SJSA1 (cell line): Measurements from ENCODE around the gene ZSWIM1. TPM values are rescaled to one million over a fixed set of nuclear protein-coding genes. Genes with fewer than 3 reads are reported as not detected.
A peak's percentile ranks its signal among the peaks of the same experiment; 100 is the strongest.

Experiments
- DNase-seq, 2 experiments: peaks; one replicate each; pipeline ENCODE4 v3.0.0-alpha.2; 2015 to 2020; ENCODE audit warnings: low spot score in 2 of 2, low read depth in 1 of 2
- H3K27ac ChIP-seq: fragments of 250-450 bp; sonication (Bioruptor Pico); 2 replicates; pipeline ENCODE4 v1.5.1; 2020; ENCODE audit warnings: mild to moderate bottlenecking, moderate library complexity
- H3K27me3 ChIP-seq: fragments of 250-450 bp; sonication (Bioruptor Pico); replicated peaks from 2 replicates; pipeline ENCODE4 v1.5.1; 2020; ENCODE audit warnings: mild to moderate bottlenecking, moderate library complexity
- H3K36me3 ChIP-seq: fragments of 250-450 bp; sonication (Bioruptor Pico); 2 replicates; pipeline ENCODE4 v1.5.1; 2020; ENCODE audit warnings: mild to moderate bottlenecking
- H3K4me1 ChIP-seq: fragments of 250-450 bp; sonication (Bioruptor Pico); replicated peaks from 2 replicates; pipeline ENCODE4 v1.6.1; 2021; ENCODE audit warnings: mild to moderate bottlenecking
- H3K4me3 ChIP-seq: fragments of 250-450 bp; sonication (Bioruptor Pico); 2 replicates; pipeline ENCODE4 v1.5.1; 2020; ENCODE audit warnings: mild to moderate bottlenecking
- H3K9me3 ChIP-seq: fragments of 250-450 bp; sonication (Bioruptor Pico); replicated peaks from 2 replicates; pipeline ENCODE4 v1.5.1; 2020; ENCODE audit warnings: mild to moderate bottlenecking
- total RNA-seq: library from RNA; depleted of rRNA; stranded (reverse); fragments of >200 nt; shearing (Covaris generic); gene quantifications from 2 replicates; pipeline ENCODE4 v1.2.3, GENCODE V29; 2014; rRNA removed

The ZSWIM1 gene
- 3.9 and 11.7 TPM in 2 replicates for total RNA-seq

DNA sequence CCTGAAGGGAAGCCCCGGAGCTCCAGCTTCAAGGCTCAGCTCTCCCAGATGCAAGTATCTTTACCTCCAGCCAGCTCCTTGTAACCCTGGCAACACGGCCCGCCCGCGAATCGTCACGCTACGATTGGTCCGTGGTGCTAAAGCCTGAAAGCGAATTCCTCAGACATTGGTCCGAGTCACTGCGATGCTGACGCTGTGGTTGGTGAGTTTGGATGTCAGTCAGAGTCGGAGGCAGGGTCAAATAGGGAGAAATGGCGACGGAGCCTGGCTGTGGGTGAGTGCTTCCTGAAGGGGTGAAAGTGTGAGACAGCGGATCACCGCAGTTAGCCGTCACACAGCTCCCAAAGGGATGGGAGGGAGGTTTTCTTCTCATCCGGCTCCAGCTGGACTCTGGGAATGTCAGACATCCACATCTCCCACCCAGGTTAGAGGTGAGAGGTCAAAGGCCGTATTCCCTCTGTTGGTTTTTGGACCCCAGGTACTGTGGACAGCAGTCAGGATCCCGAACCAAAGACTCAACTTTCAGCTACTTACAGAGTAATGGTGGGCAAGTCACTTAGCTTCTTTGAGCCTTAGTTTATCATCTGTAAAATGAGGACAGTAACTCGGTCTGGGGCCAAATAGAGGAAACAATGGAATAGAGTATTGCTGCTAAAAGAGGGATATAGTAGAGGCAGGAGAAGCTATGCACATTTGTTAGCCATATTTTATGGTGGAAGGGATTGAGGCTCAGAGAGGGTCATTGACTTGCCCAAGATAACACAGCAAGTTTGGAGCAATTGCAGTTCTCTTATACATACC is at the start of gene ZSWIM1:
ZSWIM1 (plus strand) TSS at position 240 of the 801 bp plus-strand sequence. CDS start 1,366 bp downstream, outside the sequence.
- DNase-seq = peak; percentile 95 to 99
- Histone ChIP-seq H3K36me3 (peaks cover 47% of the 10 kb centered on the region), H3K4me3 (peak within 1 kb of the TSS; percentile 53), H3K9me3 (no peaks in the 10 kb centered on the region), H3K27ac (peak within 1 kb of the TSS; percentile 40), H3K27me3 (no peaks in the 10 kb centered on the region), H3K4me1 (peaks cover 10% of the 10 kb centered on the region)

DNA sequence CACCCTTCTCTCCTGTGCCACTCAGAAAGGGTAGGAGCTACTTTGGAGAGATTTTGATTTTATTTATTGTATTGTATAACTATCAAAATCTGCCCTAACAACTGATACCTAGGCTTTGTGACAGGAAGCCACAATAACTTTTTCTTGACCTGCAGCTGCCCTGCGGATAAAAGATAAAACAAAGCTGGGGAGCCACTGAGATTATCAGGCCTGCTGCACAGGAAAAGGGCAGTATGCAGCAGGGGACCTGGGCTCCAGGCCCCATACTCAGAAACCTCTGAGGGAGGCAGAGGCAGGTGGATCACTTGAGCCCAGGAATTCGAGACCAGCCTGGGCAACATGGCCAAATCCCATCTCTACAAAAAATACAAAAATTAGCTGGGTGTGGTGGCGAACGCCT is 48.4 kb upstream of the ZSWIM1 start:
- H3K9me3 ChIP-seq = no peaks in the 10 kb centered on the region
- peaks cover 17% of the 10 kb centered on the region for H3K36me3 ChIP-seq
- H3K4me3 ChIP-seq = no peak overlapping the region
- H3K27ac ChIP-seq = no peak overlapping the region
- no peaks in the 10 kb centered on the region for H3K27me3 ChIP-seq
- DNase-seq = no peak
- peaks cover 26% of the 10 kb centered on the region for H3K4me1 ChIP-seq

DNA sequence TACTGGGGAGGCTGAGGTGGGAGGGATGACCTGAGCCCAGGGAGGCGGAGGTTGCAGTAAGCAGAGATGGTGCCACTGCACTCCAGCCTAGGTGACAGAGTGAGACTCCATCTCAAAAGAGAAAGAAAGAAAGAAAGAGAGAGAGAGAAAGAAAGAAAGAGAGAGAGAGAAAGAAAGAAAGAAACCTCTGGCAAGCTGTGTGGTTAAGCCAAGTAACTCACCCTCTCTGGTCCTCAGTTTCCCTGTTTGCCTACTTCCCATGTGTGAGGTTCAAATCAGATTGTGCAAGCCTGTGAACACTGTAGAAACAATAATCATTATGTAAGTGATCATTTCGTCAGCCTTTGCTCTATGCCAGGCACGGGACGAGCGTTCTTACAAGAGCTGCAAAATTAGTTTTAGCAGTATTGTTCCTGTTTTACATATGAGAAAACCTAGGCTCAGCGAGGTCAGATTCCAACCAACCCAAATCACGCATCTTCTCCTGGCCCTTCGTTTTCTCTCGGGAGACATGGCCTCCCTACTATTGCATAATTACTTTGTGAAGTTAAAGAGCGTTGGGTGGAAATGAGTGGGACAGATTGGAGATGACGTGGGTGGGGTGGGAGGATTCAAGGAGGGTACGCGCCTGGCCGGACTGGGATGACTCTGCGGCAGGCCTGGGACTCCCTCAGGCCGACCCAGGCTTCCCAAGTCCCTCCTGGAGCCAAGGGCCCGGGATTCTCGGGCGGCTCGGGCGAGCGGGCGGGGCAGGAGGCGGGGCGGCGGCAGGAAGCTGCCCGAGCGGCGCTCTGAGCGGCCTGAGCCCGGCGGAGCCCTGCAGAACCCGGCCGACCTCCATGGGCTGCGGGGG is 47.8 kb upstream of the ZSWIM1 start, which contains the start of gene SNX21:
SNX21 (plus strand) TSS at position 770 of the 853 bp plus-strand sequence. CDS start 121 bp downstream, outside the sequence.
- Histone ChIP-seq H3K36me3 (peaks cover 19% of the 10 kb centered on the region), H3K27ac (peak within 1 kb of the TSS; percentile 39), H3K4me3 (peak within 1 kb of the TSS; percentile 61), H3K9me3 (no peaks in the 10 kb centered on the region), H3K27me3 (no peaks in the 10 kb centered on the region), H3K4me1 (peaks cover 26% of the 10 kb centered on the region)
- peak; percentile 85 to 89 for DNase-seq

DNA sequence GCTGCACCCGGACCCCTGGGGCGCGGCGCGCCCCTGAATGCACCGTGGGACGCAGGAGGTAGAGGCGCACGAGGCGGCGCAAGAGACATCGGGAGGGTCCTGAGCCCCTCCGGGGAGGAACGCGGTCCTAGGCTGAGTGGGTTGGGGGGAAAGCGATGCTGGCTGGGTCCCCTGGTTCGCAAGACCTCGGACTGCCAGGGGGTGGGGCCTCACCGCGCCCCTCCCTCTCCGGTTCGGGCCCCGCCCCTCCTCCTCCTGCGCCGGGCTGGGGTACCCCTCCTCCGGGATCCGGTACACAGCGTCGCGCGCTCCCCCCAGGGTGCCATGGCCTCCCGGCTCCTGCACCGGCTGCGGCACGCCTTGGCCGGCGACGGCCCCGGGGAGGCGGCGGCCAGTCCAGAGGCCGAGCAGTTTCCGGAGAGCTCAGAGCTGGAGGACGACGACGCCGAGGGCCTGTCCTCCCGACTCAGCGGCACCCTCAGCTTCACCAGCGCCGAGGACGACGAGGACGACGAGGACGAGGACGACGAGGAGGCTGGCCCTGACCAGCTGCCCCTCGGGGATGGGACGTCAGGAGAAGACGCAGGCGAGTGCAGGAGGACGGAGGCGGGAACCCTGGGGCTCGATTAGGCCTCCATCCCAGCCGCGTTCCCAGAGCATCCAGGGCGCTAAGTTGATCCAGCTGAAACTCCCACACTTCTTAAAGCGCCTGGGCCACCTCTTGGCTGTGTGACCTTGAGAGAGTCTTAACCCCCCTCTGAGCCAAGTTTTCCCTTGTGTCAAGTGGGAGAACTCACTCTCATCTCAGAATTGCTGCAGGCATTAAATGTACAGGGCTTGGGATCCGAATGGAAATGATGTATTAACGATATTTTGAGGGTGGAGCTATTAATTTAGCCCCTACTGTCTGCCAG is 46.9 kb upstream of the ZSWIM1 start:
- no peaks in the 10 kb centered on the region for H3K27me3 ChIP-seq

DNA sequence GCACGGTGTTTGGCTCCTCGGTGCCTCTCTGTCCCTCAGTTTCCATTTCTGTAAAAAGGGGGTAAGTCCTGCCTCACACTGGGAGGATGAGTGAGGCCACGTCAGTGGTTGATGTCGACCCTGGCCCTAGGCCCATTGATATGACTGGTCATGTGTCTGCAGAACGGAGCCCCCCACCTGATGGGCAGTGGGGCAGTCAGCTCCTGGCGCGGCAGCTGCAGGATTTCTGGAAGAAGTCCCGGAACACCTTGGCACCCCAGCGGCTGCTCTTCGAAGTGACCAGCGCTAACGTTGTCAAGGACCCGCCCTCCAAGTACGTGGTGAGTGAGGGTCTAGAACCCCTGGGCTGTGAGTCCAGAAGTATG is 46.2 kb upstream of the ZSWIM1 start:
- no peak for DNase-seq
- H3K27ac ChIP-seq = no peak overlapping the region
- no peaks in the 10 kb centered on the region for H3K9me3 ChIP-seq
- H3K4me3 ChIP-seq = no peak overlapping the region
- no peaks in the 10 kb centered on the region for H3K27me3 ChIP-seq
- peaks cover 26% of the 10 kb centered on the region for H3K4me1 ChIP-seq
- peaks cover 27% of the 10 kb centered on the region for H3K36me3 ChIP-seq

More for the DNA sequence above, 46.9 kb upstream of the ZSWIM1 start:
- Histone ChIP-seq H3K36me3 (peaks cover 27% of the 10 kb centered on the region), H3K9me3 (no peaks in the 10 kb centered on the region), H3K27ac (peak overlapping the region; percentile 39; the same call in 1 of the 2 replicates), H3K4me3 (peak overlapping the region; percentile 61), H3K4me1 (peaks cover 26% of the 10 kb centered on the region)
- DNase-seq = peak; percentile 68 to 91

DNA sequence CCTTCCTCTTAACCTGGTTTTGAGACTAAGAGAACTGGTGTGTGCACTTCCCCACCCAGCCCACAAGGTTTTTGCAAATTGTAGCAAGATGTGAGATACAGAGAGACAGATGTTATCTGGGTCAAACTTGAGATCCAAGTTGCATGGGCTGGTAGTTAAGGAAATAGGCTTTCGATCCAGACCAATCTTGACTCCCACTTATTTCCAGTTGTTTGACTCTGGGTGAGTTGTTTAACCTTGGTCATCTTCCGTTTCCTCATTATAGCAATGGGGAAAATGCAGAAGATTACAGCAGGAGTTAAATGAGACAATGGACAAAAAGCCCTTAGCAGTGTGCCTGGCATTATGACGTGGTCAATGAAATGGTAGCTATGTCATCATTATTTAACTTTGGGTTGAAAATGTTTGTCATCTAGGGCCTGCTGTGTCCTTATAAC is 45.7 kb upstream of the ZSWIM1 start:
- DNase-seq = no peak
- H3K9me3 ChIP-seq = no peaks in the 10 kb centered on the region
- H3K36me3 ChIP-seq = peaks cover 27% of the 10 kb centered on the region
- peaks cover 26% of the 10 kb centered on the region for H3K4me1 ChIP-seq
- no peak overlapping the region for H3K27ac ChIP-seq
- H3K4me3 ChIP-seq = no peak overlapping the region
- H3K27me3 ChIP-seq = no peaks in the 10 kb centered on the region

DNA sequence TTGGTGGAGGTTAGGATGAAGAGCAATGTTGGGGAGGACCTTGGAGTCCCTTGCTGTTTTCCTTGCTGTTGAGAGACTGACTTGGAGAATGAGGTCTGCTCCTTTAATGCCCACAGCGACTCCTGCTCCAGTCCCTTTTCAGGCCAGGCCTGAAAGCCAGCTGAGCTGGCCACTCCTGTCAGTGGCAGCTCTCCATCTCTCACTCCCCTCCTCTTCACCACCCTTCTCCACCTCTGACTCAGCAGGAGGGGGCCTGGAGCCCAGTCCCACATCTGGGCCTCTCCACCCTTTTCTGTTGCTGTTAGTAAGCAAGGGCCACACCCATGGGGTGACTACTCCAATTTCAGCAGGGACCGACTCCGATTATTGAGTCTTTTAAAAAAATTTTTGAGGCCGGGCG is 45.2 kb upstream of the ZSWIM1 start:
- no peak for DNase-seq
- Histone ChIP-seq H3K27ac (no peak overlapping the region), H3K9me3 (no peaks in the 10 kb centered on the region), H3K36me3 (peaks cover 30% of the 10 kb centered on the region), H3K4me3 (no peak overlapping the region), H3K4me1 (peaks cover 26% of the 10 kb centered on the region), H3K27me3 (no peaks in the 10 kb centered on the region)

DNA sequence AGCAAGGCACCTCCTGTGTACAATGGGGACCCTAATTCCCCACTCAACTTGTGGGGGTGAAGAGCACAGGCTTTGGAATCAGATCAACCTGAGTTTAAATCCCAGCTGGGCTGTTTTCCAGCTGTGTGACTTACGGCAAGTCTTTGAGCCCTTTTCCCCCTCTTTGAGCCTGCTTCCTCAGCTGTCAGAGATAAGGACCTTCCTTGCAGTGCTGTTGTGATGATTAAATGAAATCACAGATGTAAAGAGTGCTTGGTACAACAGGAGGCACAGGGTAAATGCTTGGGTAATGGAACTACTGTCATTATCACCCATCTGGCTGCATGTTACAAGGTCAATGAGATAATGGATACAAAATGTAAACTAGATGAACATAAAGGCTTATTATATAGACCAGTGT is 44.2 kb upstream of the ZSWIM1 start:
- DNase-seq = no peak
- Histone ChIP-seq H3K9me3 (no peaks in the 10 kb centered on the region), H3K27ac (no peak overlapping the region), H3K36me3 (peaks cover 40% of the 10 kb centered on the region), H3K4me3 (no peak overlapping the region), H3K4me1 (peaks cover 26% of the 10 kb centered on the region), H3K27me3 (no peaks in the 10 kb centered on the region)

DNA sequence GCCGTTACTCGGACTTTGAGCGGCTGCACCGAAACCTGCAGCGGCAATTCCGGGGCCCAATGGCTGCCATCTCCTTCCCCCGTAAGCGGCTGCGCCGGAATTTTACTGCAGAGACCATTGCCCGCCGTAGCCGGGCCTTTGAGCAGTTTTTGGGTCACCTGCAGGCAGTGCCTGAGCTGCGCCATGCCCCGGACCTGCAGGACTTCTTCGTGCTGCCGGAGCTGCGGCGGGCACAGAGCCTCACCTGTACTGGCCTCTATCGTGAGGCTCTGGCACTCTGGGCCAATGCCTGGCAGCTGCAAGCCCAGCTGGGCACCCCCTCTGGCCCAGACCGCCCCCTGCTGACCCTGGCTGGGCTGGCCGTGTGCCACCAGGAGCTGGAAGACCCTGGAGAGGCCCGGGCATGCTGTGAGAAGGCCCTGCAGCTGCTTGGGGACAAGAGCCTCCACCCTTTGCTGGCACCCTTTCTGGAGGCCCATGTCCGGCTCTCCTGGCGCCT is 40.3 kb upstream of the ZSWIM1 start:
- Histone ChIP-seq H3K4me1 (0 out of 2 replicates have a peak, but pooled peaks cover 2% of the 10 kb centered on the region), H3K4me3 (no peak overlapping the region), H3K9me3 (no peaks in the 10 kb centered on the region), H3K27me3 (no peaks in the 10 kb centered on the region), H3K27ac (no peak overlapping the region), H3K36me3 (peaks cover 61% of the 10 kb centered on the region)
- DNase-seq = no peak

DNA sequence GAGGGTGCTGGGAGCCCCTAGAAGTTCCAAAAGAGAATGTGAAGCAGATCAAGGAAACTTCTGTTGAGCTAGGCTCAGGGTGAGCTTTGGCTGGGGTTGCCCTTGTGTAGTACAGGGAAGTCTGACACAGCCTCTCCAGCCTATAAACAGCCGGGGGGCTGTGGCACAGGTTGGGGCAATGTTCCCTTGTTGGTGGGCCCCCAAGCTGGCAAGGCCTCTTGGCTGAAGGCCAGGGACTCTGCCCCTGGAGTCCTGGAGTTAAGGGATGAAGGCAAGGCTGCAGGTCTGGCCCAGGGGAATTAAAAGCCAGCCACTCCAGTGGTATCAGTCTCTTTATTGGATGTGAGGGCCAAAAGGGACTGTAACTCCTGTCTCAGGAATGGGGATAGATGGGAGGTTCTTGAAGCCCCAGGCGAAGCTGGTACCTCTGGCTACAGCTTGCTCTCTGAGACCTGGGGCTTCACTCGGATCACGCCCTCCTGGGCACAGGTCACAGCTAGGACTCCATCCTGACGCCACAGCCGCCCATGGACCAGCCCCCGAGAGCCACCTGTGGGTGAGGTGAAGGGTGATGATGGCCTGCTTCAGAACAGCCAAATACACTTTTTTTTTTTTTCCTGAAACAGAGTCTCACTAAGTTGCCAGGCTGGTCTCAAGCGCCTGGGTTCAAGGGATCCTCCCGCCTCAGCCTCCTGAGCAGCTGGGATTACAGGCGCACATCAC is 39.5 kb upstream of the ZSWIM1 start:
- Histone ChIP-seq H3K4me1 (no peaks in the 10 kb centered on the region), H3K9me3 (no peaks in the 10 kb centered on the region), H3K36me3 (peaks cover 66% of the 10 kb centered on the region), H3K4me3 (no peak overlapping the region), H3K27me3 (no peaks in the 10 kb centered on the region), H3K27ac (no peak overlapping the region)
- no peak for DNase-seq

DNA sequence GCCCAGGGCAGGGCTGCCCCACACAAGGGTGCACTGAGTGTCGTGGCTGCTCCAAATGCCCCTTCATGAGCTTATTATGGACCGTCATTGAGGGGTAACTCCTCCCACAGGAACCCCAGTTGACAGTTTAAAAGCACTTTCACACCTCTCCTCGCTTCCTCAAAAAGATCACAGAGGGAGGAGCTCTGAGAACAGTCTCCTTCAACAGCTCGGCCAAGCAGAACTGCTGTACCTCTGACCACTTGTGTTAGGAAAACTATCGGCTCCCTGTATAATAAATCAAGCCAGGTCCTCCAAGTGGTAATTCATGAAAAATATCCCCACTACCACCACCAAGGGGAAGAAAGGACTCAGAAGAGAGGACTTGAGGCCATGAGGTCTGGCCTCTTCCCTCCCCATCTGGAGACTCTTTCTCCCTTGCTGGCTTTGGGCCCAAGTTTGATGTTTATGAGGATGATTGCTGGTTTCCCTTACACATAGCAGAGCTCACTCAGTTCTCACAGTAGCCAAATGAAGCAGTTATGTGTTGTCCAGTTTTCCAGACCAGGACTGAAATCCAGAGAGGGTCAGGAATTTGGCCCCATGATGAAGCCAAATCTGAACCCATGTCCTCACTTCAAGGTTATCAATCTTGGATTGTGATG is 38.7 kb upstream of the ZSWIM1 start:
- Histone ChIP-seq H3K4me1 (no peaks in the 10 kb centered on the region), H3K27ac (no peak overlapping the region), H3K4me3 (no peak overlapping the region), H3K27me3 (no peaks in the 10 kb centered on the region), H3K36me3 (peaks cover 69% of the 10 kb centered on the region), H3K9me3 (no peaks in the 10 kb centered on the region)
- DNase-seq = no peak

DNA sequence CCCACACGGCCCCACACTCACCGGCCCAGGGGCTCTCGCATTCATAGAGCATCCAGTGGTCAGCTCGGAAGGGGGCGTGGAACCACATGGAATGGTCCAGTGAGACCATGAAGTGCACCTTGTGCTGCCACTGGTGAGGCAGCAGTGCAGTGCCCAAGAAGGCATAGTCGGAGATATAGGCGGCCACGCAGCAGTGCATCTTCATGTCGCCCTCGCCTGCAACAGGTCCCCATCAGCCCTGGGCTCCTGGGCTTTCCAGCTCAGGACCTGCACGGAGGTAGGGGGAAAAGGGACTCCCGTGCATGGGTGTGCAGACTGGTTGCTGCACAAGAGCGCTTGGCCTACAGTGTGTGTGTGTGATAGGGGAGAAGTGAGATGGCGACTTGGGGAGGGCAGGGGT is 37.5 kb upstream of the ZSWIM1 start:
- no peak for DNase-seq
- H3K36me3 ChIP-seq = peaks cover 70% of the 10 kb centered on the region
- H3K9me3 ChIP-seq = no peaks in the 10 kb centered on the region
- H3K4me1 ChIP-seq = no peaks in the 10 kb centered on the region
- no peaks in the 10 kb centered on the region for H3K27me3 ChIP-seq
- no peak overlapping the region for H3K4me3 ChIP-seq
- H3K27ac ChIP-seq = no peak overlapping the region
